ENCODE data around the gene NFXL1.

NFXL1 gene

GRCh38 chr4:47882228-47882627, 32.2 kb downstream of the NFXL1 start:
- no peak for DNase-seq

- DNase-seq = no peak
These were observed 34.9 kb downstream of the NFXL1 start for GRCh38 chr4:47879458-47879857.

- DNase-seq = no peak
These were observed 37.4 kb downstream of the NFXL1 start for GRCh38 chr4:47876784-47877546.

- no peak for DNase-seq
These were observed 38.1 kb downstream of the NFXL1 start for GRCh38 chr4:47876310-47876709.

GRCh38 chr4:47873877-47874541, 40.4 kb downstream of the NFXL1 start:
- DNase-seq = no peak

- DNase-seq = no peak
These were observed 50.9 kb downstream of the NFXL1 start for GRCh38 chr4:47863486-47863885.

- DNase-seq = no peak
These were observed 52.1 kb downstream of the NFXL1 start for GRCh38 chr4:47862297-47862696.

GRCh38 chr4:47860305-47860704, 54.1 kb downstream of the NFXL1 start:
- no peak for DNase-seq

GRCh38 chr4:47858006-47858405, 56.4 kb downstream of the NFXL1 start:
- DNase-seq = no peak

GRCh38 chr4:47856713-47857112, 57.7 kb downstream of the NFXL1 start:
- DNase-seq = no peak

- no peak for DNase-seq
These were observed 59.0 kb downstream of the NFXL1 start for GRCh38 chr4:47855350-47855749.

- DNase-seq = no peak
These were observed 62.2 kb downstream of the NFXL1 start for GRCh38 chr4:47852136-47852535.

- DNase-seq = no peak
These were observed 64.9 kb downstream of the NFXL1 start for GRCh38 chr4:47849466-47849865.

- DNase-seq = no peak
These were observed 66.3 kb downstream of the NFXL1 start for GRCh38 chr4:47848041-47848440.

GRCh38 chr4:47842985-47843384, 71.4 kb downstream of the NFXL1 start:
- no peak for DNase-seq

- no peak for DNase-seq
These were observed 74.1 kb downstream of the NFXL1 start for GRCh38 chr4:47840291-47840690.

- peak; percentile 62 for DNase-seq
These were observed 75.1 kb downstream of the NFXL1 start for GRCh38 chr4:47839259-47839658.

- peak; percentile 6 for DNase-seq
These were observed 75.9 kb downstream of the NFXL1 start for GRCh38 chr4:47838445-47838844.

GRCh38 chr4:47837908-47838294, 76.5 kb downstream of the NFXL1 start, which contains the start of gene CORIN:
Gene CORIN (minus strand): TSS chr4:47838067. CDS start chr4:47837949, 118 bp downstream.
- peak; percentile 27 for DNase-seq

- DNase-seq = peak; percentile 58
These were observed 77.1 kb downstream of the NFXL1 start for GRCh38 chr4:47837094-47837907.

GRCh38 chr4:47836641-47837093, 77.7 kb downstream of the NFXL1 start:
- DNase-seq = peak; percentile 78

GRCh38 chr4:47835494-47835893, 78.9 kb downstream of the NFXL1 start:
- DNase-seq = peak; percentile 15

- no peak for DNase-seq
These were observed 83.2 kb downstream of the NFXL1 start for GRCh38 chr4:47831026-47831679.

All from hematopoietic multipotent progenitor cell treated with erythropoietin and hydrocortisone succinate and interleukin-3 and kit ligand, for 4 days (in vitro differentiated cells).